Measurements from ENCODE around the gene RALBP1. TPM values are rescaled to one million over a fixed set of nuclear protein-coding genes. Genes with fewer than 3 reads are reported as not detected.

Gene RALBP1
- total RNA-seq, 1 donor from 2014 or later = 48.7 TPM

GRCh38 chr18:9534844-9535243 lies 59.5 kb downstream of the RALBP1 start:
- no peak for DNase-seq (ENCODE audit: missing footprints)
- intact Hi-C loops (cut with DNase I) = no loop called here
- no peak for ATAC-seq

GRCh38 chr18:9535430-9535991 lies 60.2 kb downstream of the RALBP1 start:
- DNase-seq (ENCODE audit: missing footprints) = no peak
- intact Hi-C loops (cut with DNase I) = no loop called here
- ATAC-seq = no peak

GRCh38 chr18:9536354-9537152 lies 61.2 kb downstream of the RALBP1 start:
- no peak for ATAC-seq
- intact Hi-C loops (cut with DNase I) = no loop called here
- no peak for DNase-seq (ENCODE audit: missing footprints)

GRCh38 chr18:9537677-9538076 lies 62.4 kb downstream of the RALBP1 start:
- intact Hi-C loops (cut with DNase I) = no loop called here
- ATAC-seq (no peak), DNase-seq (ENCODE audit: missing footprints) (no peak)

- ATAC-seq (no peak), DNase-seq (ENCODE audit: missing footprints) (no peak)
- intact Hi-C loops (cut with DNase I) = no loop called here
Measured at GRCh38 chr18:9539283-9539682, 64.0 kb downstream of the RALBP1 start.

- DNase-seq (ENCODE audit: missing footprints) = no peak
- ATAC-seq = no peak
- intact Hi-C loops (cut with DNase I) = no loop called here
Measured at GRCh38 chr18:9539938-9540337, 64.6 kb downstream of the RALBP1 start.

GRCh38 chr18:9542924-9543323 lies 67.6 kb downstream of the RALBP1 start:
- intact Hi-C loops (cut with DNase I) = no loop called here
- ATAC-seq (no peak), DNase-seq (ENCODE audit: missing footprints) (no peak)

- ATAC-seq (no peak), DNase-seq (ENCODE audit: missing footprints) (no peak)
- intact Hi-C loops (cut with DNase I) = no loop called here
Measured at GRCh38 chr18:9545029-9545428, 69.7 kb downstream of the RALBP1 start.

GRCh38 chr18:9546468-9546867 lies 71.2 kb downstream of the RALBP1 start:
- intact Hi-C loops (cut with DNase I) = no loop called here
- ATAC-seq = no peak
- DNase-seq (ENCODE audit: missing footprints) = no peak

GRCh38 chr18:9547782-9548181 lies 72.5 kb downstream of the RALBP1 start:
- DNase-seq (ENCODE audit: missing footprints) = no peak
- intact Hi-C loops (cut with DNase I) = no loop called here
- no peak for ATAC-seq

GRCh38 chr18:9549405-9549804 lies 74.1 kb downstream of the RALBP1 start:
- intact Hi-C loops (cut with DNase I) = no loop called here
- no peak for DNase-seq (ENCODE audit: missing footprints)
- ATAC-seq = peak; percentile 13

GRCh38 chr18:9550429-9550828 lies 75.1 kb downstream of the RALBP1 start:
- intact Hi-C loops (cut with DNase I) = no loop called here
- DNase-seq (ENCODE audit: missing footprints) (no peak), ATAC-seq (no peak)

- intact Hi-C loops (cut with DNase I) = no loop called here
- DNase-seq (ENCODE audit: missing footprints) = no peak
- ATAC-seq = no peak
Measured at GRCh38 chr18:9552191-9552590, 76.9 kb downstream of the RALBP1 start.

- DNase-seq (ENCODE audit: missing footprints) = no peak
- ATAC-seq = no peak
- intact Hi-C loops (cut with DNase I) = no loop called here
Measured at GRCh38 chr18:9552616-9553015, 77.3 kb downstream of the RALBP1 start.

- DNase-seq (ENCODE audit: missing footprints) = no peak
- no peak for ATAC-seq
- intact Hi-C loops (cut with DNase I) = no loop called here
Measured at GRCh38 chr18:9557250-9557943, 82.1 kb downstream of the RALBP1 start.

GRCh38 chr18:9558387-9559064 lies 83.2 kb downstream of the RALBP1 start:
- ATAC-seq (no peak), DNase-seq (ENCODE audit: missing footprints) (no peak)
- intact Hi-C loops (cut with DNase I) = no loop called here

GRCh38 chr18:9559253-9559652 lies 83.9 kb downstream of the RALBP1 start:
- DNase-seq (ENCODE audit: missing footprints) = no peak
- ATAC-seq = no peak
- intact Hi-C loops (cut with DNase I) = no loop called here

GRCh38 chr18:9561759-9562158 lies 86.4 kb downstream of the RALBP1 start:
- no peak for DNase-seq (ENCODE audit: missing footprints)
- ATAC-seq = peak; percentile 39
- intact Hi-C loops (cut with DNase I) = no loop called here

GRCh38 chr18:9562584-9562983 lies 87.3 kb downstream of the RALBP1 start:
- no peak for ATAC-seq
- no peak for DNase-seq (ENCODE audit: missing footprints)
- intact Hi-C loops (cut with DNase I) = no loop called here

GRCh38 chr18:9563331-9563730 lies 88.0 kb downstream of the RALBP1 start:
- DNase-seq (ENCODE audit: missing footprints) = no peak
- intact Hi-C loops (cut with DNase I) = no loop called here
- ATAC-seq = no peak

Data from Right ventricle myocardium inferior (tissue), 1 donor.